Testis (tissue), 2 donors: ENCODE results near the gene ACSBG1.

Source experiments
- CTCF ChIP-seq, 3 experiments: fragments of 450-650 bp in 2 of 3; fragments of 200-600 bp in 1 of 3; sonication (generic) in 1 of 3; IDR thresholded peaks; one replicate each; pipeline ENCODE4 v1.5.1; 2016 to 2019; ENCODE audit warnings: antibody characterized with exemption in 3 of 3, mild to moderate bottlenecking in 2 of 3, moderate library complexity in 1 of 3
- POLR2A ChIP-seq: fragments of 450-650 bp; IDR thresholded peaks from one replicate; pipeline ENCODE4 v1.6.1; 2017; ENCODE audit warnings: antibody characterized with exemption, mild to moderate bottlenecking, moderate library complexity

- no peak for TF ChIP-seq POLR2A
- TF ChIP-seq CTCF (IDR thresholded peaks at IDR 0.05): no peak
Observed at GRCh38 chr15:78244893-78245292, 10.5 kb upstream of the ACSBG1 start.
